Chondrocyte (in vitro differentiated cells): ENCODE measurements around the gene SULT1A3. TPM values are rescaled to one million over a fixed set of nuclear protein-coding genes. Genes with fewer than 3 reads are reported as not detected.
"Not testable (repeated sequence)": the region's sequence is repeated elsewhere in the genome, so short reads cannot be mapped to it uniquely, and the experiment has no call there.

Experiments
- DNase-seq: peaks from one replicate; pipeline ENCODE4 v3.0.0; 2021; ENCODE audit warnings: mixed read lengths, low spot score
- H3K27ac Mint-ChIP-seq: one replicate; pipeline ENCODE4 v1.8.0; 2021; ENCODE audit warnings: mild to moderate bottlenecking, moderate library complexity, mixed read lengths; ENCODE audit not compliant: unreplicated experiment
- H3K27me3 Mint-ChIP-seq: 2 replicates; pipeline ENCODE4 v1.8.0; 2021; ENCODE audit warnings: low read depth, mixed read lengths
- H3K36me3 Mint-ChIP-seq: 2 replicates; pipeline ENCODE4 v1.8.0; 2021; ENCODE audit warnings: low read depth, mixed read lengths
- H3K4me1 Mint-ChIP-seq: 2 replicates; pipeline ENCODE4 v1.8.0; 2021; ENCODE audit warnings: low read depth, mild to moderate bottlenecking, mixed read lengths
- H3K4me3 Mint-ChIP-seq: one replicate; pipeline ENCODE4 v1.8.0; 2021; ENCODE audit warnings: mild to moderate bottlenecking, moderate library complexity, mixed read lengths; ENCODE audit not compliant: unreplicated experiment
- H3K9me3 Mint-ChIP-seq: 2 replicates; pipeline ENCODE4 v1.8.0; 2021; ENCODE audit warnings: low read depth, mixed read lengths
- CTCF ChIP-seq: fragments of 200-600 bp; sonication (generic); IDR thresholded peaks from 2 replicates; pipeline ENCODE4 v1.5.0; 2021; ENCODE audit warnings: antibody characterized with exemption, mild to moderate bottlenecking, moderate library complexity
- total RNA-seq: library from RNA; stranded (reverse); gene quantifications from 3 replicates; pipeline ENCODE4 v1.2.1, GENCODE V29; 2021

The SULT1A3 gene
- total RNA-seq, 1 donor from 2014 or later = 14.1 TPM

GRCh38 chr16:30166202-30166902 lies 32.7 kb upstream of the SULT1A3 start:
- Mint-ChIP-seq H3K27ac (no peak overlapping the region), H3K4me3 (no peak overlapping the region), H3K36me3 (no peaks in the 10 kb centered on the region), H3K4me1 (no peaks in the 10 kb centered on the region), H3K27me3 (no peaks in the 10 kb centered on the region), H3K9me3 (no peaks in the 10 kb centered on the region)
- TF ChIP-seq CTCF = no peak
- DNase-seq = no peak

GRCh38 chr16:30168746-30169145 lies 30.3 kb upstream of the SULT1A3 start:
- not testable (repeated sequence) for H3K4me3 Mint-ChIP-seq, H3K27ac Mint-ChIP-seq, H3K9me3 Mint-ChIP-seq, DNase-seq, H3K36me3 Mint-ChIP-seq, H3K4me1 Mint-ChIP-seq, H3K27me3 Mint-ChIP-seq

- not testable (repeated sequence) for H3K4me1 Mint-ChIP-seq, H3K27me3 Mint-ChIP-seq, H3K9me3 Mint-ChIP-seq, H3K4me3 Mint-ChIP-seq, DNase-seq, H3K36me3 Mint-ChIP-seq, H3K27ac Mint-ChIP-seq
Measured at GRCh38 chr16:30169416-30169815, 29.6 kb upstream of the SULT1A3 start.

GRCh38 chr16:30170145-30170544 lies 28.9 kb upstream of the SULT1A3 start:
- H3K27me3 Mint-ChIP-seq, H3K4me1 Mint-ChIP-seq, DNase-seq, H3K27ac Mint-ChIP-seq, H3K36me3 Mint-ChIP-seq, H3K4me3 Mint-ChIP-seq, H3K9me3 Mint-ChIP-seq: not testable (repeated sequence)

GRCh38 chr16:30173054-30173453 lies 26.0 kb upstream of the SULT1A3 start:
- Mint-ChIP-seq H3K27ac (no peak overlapping the region), H3K4me1 (no peaks in the 10 kb centered on the region), H3K27me3 (no peaks in the 10 kb centered on the region), H3K36me3 (no peaks in the 10 kb centered on the region), H3K4me3 (no peak overlapping the region), H3K9me3 (no peaks in the 10 kb centered on the region)
- no peak for DNase-seq
- TF ChIP-seq CTCF = no peak

- H3K36me3 Mint-ChIP-seq, H3K4me3 Mint-ChIP-seq: not testable (repeated sequence)
Measured at GRCh38 chr16:30176876-30177275, 22.2 kb upstream of the SULT1A3 start.

GRCh38 chr16:30179195-30179594 lies 19.9 kb upstream of the SULT1A3 start:
- Mint-ChIP-seq H3K36me3 (no peaks in the 10 kb centered on the region), H3K27me3 (no peaks in the 10 kb centered on the region), H3K4me3 (no peak overlapping the region), H3K4me1 (peaks cover 3% of the 10 kb centered on the region), H3K27ac (no peak overlapping the region), H3K9me3 (no peaks in the 10 kb centered on the region)
- TF ChIP-seq CTCF = no peak
- DNase-seq = no peak

More at GRCh38 chr16:30176876-30177275, 22.2 kb upstream of the SULT1A3 start:
- H3K9me3 Mint-ChIP-seq, H3K4me1 Mint-ChIP-seq, H3K27ac Mint-ChIP-seq, DNase-seq, H3K27me3 Mint-ChIP-seq: not testable (repeated sequence)
